Body of pancreas (tissue), 4 donors: ENCODE results near the gene NSF. TPM values are rescaled to one million over a fixed set of nuclear protein-coding genes. Genes with fewer than 3 reads are reported as not detected.

ENCODE experiments used
- ATAC-seq: fragments of 150-250 bp; one replicate; pipeline ENCODE4 v1.9.1; 2016
- DNase-seq, 4 donors: peaks; one replicate each; pipeline ENCODE4 v3.0.0-alpha.2; 2019
- H3K27ac ChIP-seq, 4 donors: fragments of 200-600 bp; sonication (generic); 1 replicate in 3 of 4; 2 replicates in 1 of 4; pipeline versions ENCODE4 v1.5.1 to v1.6.1; 2016 to 2019; ENCODE audit warnings: mild to moderate bottlenecking in 1 of 4, mixed read lengths in 1 of 4, moderate library complexity in 1 of 4
- H3K27me3 ChIP-seq, 2 donors: fragments of 200-600 bp; sonication (generic); one replicate each; pipeline ENCODE4 v1.6.0; 2016; ENCODE audit warnings: mild to moderate bottlenecking in 1 of 2
- H3K36me3 ChIP-seq, 2 donors: fragments of 200-600 bp; sonication (generic); replicated peaks in 1 of 2; 2 replicates each; pipeline ENCODE4 v1.5.1; 2016; ENCODE audit warnings: low read depth in 2 of 2; ENCODE audit not compliant: insufficient read depth in 1 of 2
- H3K4me1 ChIP-seq: fragments of 200-600 bp; sonication (generic); one replicate; pipeline ENCODE4 v1.6.0; 2016
- H3K4me3 ChIP-seq, 2 donors: fragments of 200-600 bp; sonication (generic); 1 replicate in 1 of 2; 2 replicates in 1 of 2; pipeline ENCODE4 v1.5.1; 2016 to 2019
- H3K9me3 ChIP-seq, 3 donors: fragments of 200-600 bp; sonication (generic); 1 replicate in 2 of 3; 2 replicates in 1 of 3; pipeline ENCODE4 v1.5.1; 2016
- POLR2A ChIP-seq, 3 donors: fragments of 450-650 bp; IDR thresholded peaks; one replicate each; pipeline ENCODE4 v1.6.1; 2016; ENCODE audit warnings: antibody characterized with exemption in 3 of 3, mild to moderate bottlenecking in 2 of 3
- WGBS, 2 donors: methylation state at CpG; one replicate each; pipeline ENCODE4 v1.1.5; 2017; 5-methylcytosine and 5-hydroxymethylcytosine counted together
- intact Hi-C: fragments of 100-400 bp; cut with DNase I; formaldehyde crosslinking; loops from one replicate; pipeline ENCODE4 v1.15.1; 2023
- total RNA-seq, 2 donors: library from RNA; depleted of rRNA; stranded (reverse); fragments of >200 nt; gene quantifications; one replicate each; pipeline ENCODE4 v1.1.0, GENCODE V29; 2016
- TF ChIP-seq, protein P1 (sequence below), 7 experiments: fragments of 450-650 bp in 4 of 7; fragments of 200-600 bp in 3 of 7; sonication (generic) in 3 of 7; IDR thresholded peaks; one replicate each; pipeline ENCODE4 v1.5.1; 2016 to 2019; ENCODE audit warnings: antibody characterized with exemption in 7 of 7

The NSF gene
- total RNA-seq, 2 donors from 2014 or later = 9.9 to 32.9 TPM

GRCh38 chr17:46719891-46720290 is 129.4 kb downstream of the NSF start:
- Histone ChIP-seq H3K9me3 (no peaks in the 10 kb centered on the region), H3K4me1 (peaks cover 8% of the 10 kb centered on the region), H3K36me3 (no peaks in the 10 kb centered on the region), H3K27ac (no peak overlapping the region), H3K4me3 (no peak overlapping the region), H3K27me3 (no peaks in the 10 kb centered on the region)
- intact Hi-C loops = no loop called here
- no peak for ATAC-seq
- TF ChIP-seq, protein P1, sequence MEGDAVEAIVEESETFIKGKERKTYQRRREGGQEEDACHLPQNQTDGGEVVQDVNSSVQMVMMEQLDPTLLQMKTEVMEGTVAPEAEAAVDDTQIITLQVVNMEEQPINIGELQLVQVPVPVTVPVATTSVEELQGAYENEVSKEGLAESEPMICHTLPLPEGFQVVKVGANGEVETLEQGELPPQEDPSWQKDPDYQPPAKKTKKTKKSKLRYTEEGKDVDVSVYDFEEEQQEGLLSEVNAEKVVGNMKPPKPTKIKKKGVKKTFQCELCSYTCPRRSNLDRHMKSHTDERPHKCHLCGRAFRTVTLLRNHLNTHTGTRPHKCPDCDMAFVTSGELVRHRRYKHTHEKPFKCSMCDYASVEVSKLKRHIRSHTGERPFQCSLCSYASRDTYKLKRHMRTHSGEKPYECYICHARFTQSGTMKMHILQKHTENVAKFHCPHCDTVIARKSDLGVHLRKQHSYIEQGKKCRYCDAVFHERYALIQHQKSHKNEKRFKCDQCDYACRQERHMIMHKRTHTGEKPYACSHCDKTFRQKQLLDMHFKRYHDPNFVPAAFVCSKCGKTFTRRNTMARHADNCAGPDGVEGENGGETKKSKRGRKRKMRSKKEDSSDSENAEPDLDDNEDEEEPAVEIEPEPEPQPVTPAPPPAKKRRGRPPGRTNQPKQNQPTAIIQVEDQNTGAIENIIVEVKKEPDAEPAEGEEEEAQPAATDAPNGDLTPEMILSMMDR (IDR thresholded peaks at IDR 0.05) = no peak
- TF ChIP-seq POLR2A (IDR thresholded peaks at IDR 0.05) = no peak
- 55 to 61% methylated on average over 3 of the region's 3 CpGs for WGBS, 2 donors
- DNase-seq = no peak

- no peak for ATAC-seq
- H3K36me3 ChIP-seq = no peaks in the 10 kb centered on the region
- DNase-seq = no peak
Observed at GRCh38 chr17:46720408-46720807, 129.9 kb downstream of the NSF start.

GRCh38 chr17:46722662-46723285 is 132.3 kb downstream of the NSF start:
- WGBS, 2 donors = 67% methylated on average over 7 of the region's 7 CpGs
- intact Hi-C loops = no loop called here
- DNase-seq = no peak

More at GRCh38 chr17:46720408-46720807, 129.9 kb downstream of the NSF start:
- TF ChIP-seq, protein P1 (IDR thresholded peaks at IDR 0.05) = no peak
- no peak for TF ChIP-seq POLR2A (IDR thresholded peaks at IDR 0.05)
- Histone ChIP-seq H3K4me1 (peaks cover 8% of the 10 kb centered on the region), H3K4me3 (no peak overlapping the region), H3K27me3 (no peaks in the 10 kb centered on the region), H3K27ac (no peak overlapping the region), H3K9me3 (no peaks in the 10 kb centered on the region)
- WGBS, 2 donors = 24 to 28% methylated on average over 5 of the region's 5 CpGs
- intact Hi-C loops = no loop called here

DNA sequence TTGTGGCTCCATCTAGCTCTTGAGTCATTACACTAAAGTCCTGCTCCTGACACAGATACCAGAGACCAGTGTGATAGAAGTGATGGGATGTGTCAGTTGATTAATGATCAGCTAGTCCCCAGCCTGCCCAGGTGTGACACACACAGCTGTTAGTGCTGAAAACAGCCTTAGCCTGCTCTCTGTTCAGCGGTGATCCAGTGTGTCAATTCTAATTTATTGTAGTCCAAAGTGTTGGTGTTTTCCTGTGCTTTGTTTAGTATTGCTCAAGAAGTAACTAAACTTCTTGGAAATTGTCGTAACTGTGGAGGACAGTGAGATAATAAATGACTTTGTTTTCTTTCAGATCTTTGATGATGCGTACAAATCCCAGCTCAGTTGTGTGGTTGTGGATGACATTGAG is 135.7 kb downstream of the NSF start:
- no peak for ATAC-seq
- WGBS, 2 donors = 71 to 79% methylated on average over 3 of the region's 3 CpGs
- Histone ChIP-seq H3K4me3 (no peak overlapping the region), H3K27ac (no peak overlapping the region), H3K27me3 (no peaks in the 10 kb centered on the region), H3K36me3 (no peaks in the 10 kb centered on the region), H3K9me3 (no peaks in the 10 kb centered on the region), H3K4me1 (peaks cover 14% of the 10 kb centered on the region)
- intact Hi-C loops = no loop called here
- no peak for DNase-seq
- TF ChIP-seq, protein P1 (IDR thresholded peaks at IDR 0.05) = no peak
- no peak for TF ChIP-seq POLR2A (IDR thresholded peaks at IDR 0.05)

More at GRCh38 chr17:46722662-46723285, 132.3 kb downstream of the NSF start:
- no peak for ATAC-seq
- H3K27ac ChIP-seq = no peak overlapping the region
- peaks cover 11% of the 10 kb centered on the region for H3K4me1 ChIP-seq
- no peaks in the 10 kb centered on the region for H3K36me3 ChIP-seq
- H3K9me3 ChIP-seq = no peaks in the 10 kb centered on the region
- TF ChIP-seq POLR2A (IDR thresholded peaks at IDR 0.05) = no peak
- TF ChIP-seq, protein P1 (IDR thresholded peaks at IDR 0.05) = no peak
- H3K4me3 ChIP-seq = no peak overlapping the region
- no peaks in the 10 kb centered on the region for H3K27me3 ChIP-seq
